HepG2 (cell line): Measurements from ENCODE around the gene SERPINF2. TPM values are rescaled to one million over a fixed set of nuclear protein-coding genes. Genes with fewer than 3 reads are reported as not detected.

ENCODE experiments used
- HMGXB3 ChIP-seq: sonication (generic); formaldehyde crosslinking; IDR thresholded peaks from 2 replicates; pipeline ENCODE4 v1.4.0; 2020; ENCODE audit warnings: missing genetic modification reagents, borderline replicate concordance
- IKZF4 ChIP-seq: sonication (generic); formaldehyde crosslinking; IDR thresholded peaks from 2 replicates; pipeline ENCODE4 v1.5.1; 2020; ENCODE audit warnings: borderline replicate concordance, mild to moderate bottlenecking, low read depth, missing genetic modification reagents; ENCODE audit errors: not compliant biosample characterization
- NFIB ChIP-seq: sonication (generic); formaldehyde crosslinking; IDR thresholded peaks from 2 replicates; pipeline ENCODE4 v1.9.0; 2021; ENCODE audit warnings: missing genetic modification reagents, mild to moderate bottlenecking, borderline replicate concordance
- TEAD2 ChIP-seq: sonication (generic); formaldehyde crosslinking; IDR thresholded peaks from 2 replicates; pipeline ENCODE4 v1.9.0; 2021; ENCODE audit warnings: missing genetic modification reagents
- ZBTB25 ChIP-seq: IDR thresholded peaks from 2 replicates; pipeline ENCODE4 v1.6.1; 2018; ENCODE audit warnings: missing genetic modification reagents
- ZBTB40 ChIP-seq, 2 experiments: fragments of 450-650 bp in 1 of 2; sonication (generic) in 1 of 2; formaldehyde crosslinking in 1 of 2; IDR thresholded peaks; 2 replicates each; pipeline versions ENCODE4 v1.6.1 to v1.8.0; 2016 to 2022; ENCODE audit warnings: antibody characterized with exemption in 1 of 2, mild to moderate bottlenecking in 1 of 2, missing genetic modification reagents in 1 of 2
- ZFP91 ChIP-seq: sonication (generic); formaldehyde crosslinking; IDR thresholded peaks from 2 replicates; pipeline ENCODE4 v1.9.0; 2022; ENCODE audit warnings: missing genetic modification reagents, mild to moderate bottlenecking, borderline replicate concordance
- ZNF296 ChIP-seq: sonication (generic); formaldehyde crosslinking; conservative IDR thresholded peaks from 2 replicates; pipeline ENCODE4 v1.5.0; 2020; ENCODE audit warnings: mild to moderate bottlenecking, missing genetic modification reagents
- ZNF496 ChIP-seq: sonication (generic); formaldehyde crosslinking; IDR thresholded peaks from 2 replicates; pipeline ENCODE4 v1.8.1; 2023; ENCODE audit warnings: mild to moderate bottlenecking, moderate library complexity, missing genetic modification reagents; ENCODE audit not compliant: insufficient replicate concordance
- ZNF564 ChIP-seq: sonication (generic); formaldehyde crosslinking; IDR thresholded peaks from 2 replicates; pipeline ENCODE4 v1.8.1; 2023; ENCODE audit warnings: mild to moderate bottlenecking, missing genetic modification reagents
- polyA plus RNA-seq, 8 experiments: library from polyadenylated mRNA; depleted of rRNA in 3 of 8; stranded (reverse) in 7 of 8; unstranded in 1 of 8; fragments of >200 nt; fragmentation: Illumina TruSeq in 4 of 8; extraction: Trizol in 4 of 8; gene quantifications; 2 replicates each; pipeline versions ENCODE4 v1.2.1 to v1.2.3, GENCODE V29; 2011 to 2016; ENCODE audit warnings: low read depth in 4 of 8, missing spikeins in 1 of 8, mixed read lengths in 1 of 8; ENCODE audit not compliant: insufficient read depth in 1 of 8
- total RNA-seq, 5 experiments: library from RNA; depleted of rRNA; stranded (reverse); fragments of >200 nt; fragmentation: Illumina TruSeq; extraction: Trizol; gene quantifications; 2 replicates each; pipeline ENCODE4 v1.2.3, GENCODE V29; 2016; ENCODE audit warnings: low read depth in 1 of 5

Gene SERPINF2
- total and polyA plus RNA-seq, 2 of the 13 experiments (the other 11 are each of a cell fraction or from before 2014, with no cell fraction given) = 309 to 548 TPM

- no peak for TF ChIP-seq ZBTB40 (IDR thresholded peaks at IDR 0.05)
- no peak for TF ChIP-seq ZBTB40 (CRISPR knock-in tag; IDR thresholded peaks at IDR 0.05)
- TF ChIP-seq HMGXB3 = peak; percentile 66; the same call in 1 of the 2 replicates
- peak; percentile 24 for TF ChIP-seq ZFP91
- no peak for TF ChIP-seq ZNF296
- TF ChIP-seq ZBTB25 (CRISPR knock-in tag) = no peak; the same call in none of the 2 replicates
- TF ChIP-seq IKZF4 (CRISPR knock-in tag) = no peak
- TF ChIP-seq NFIB (CRISPR knock-in tag) = no peak
- no peak for TF ChIP-seq ZNF496 (CRISPR knock-in tag)
- TF ChIP-seq ZNF564 (CRISPR knock-in tag) = no peak; the same call in 1 of the 2 replicates
- no peak for TF ChIP-seq TEAD2 (CRISPR knock-in tag)
These were observed 27.5 kb upstream of the SERPINF2 start (continued) for GRCh38 chr17:1714980-1715802.
